H9 (cell line): Measurements from ENCODE around the gene DACT3. TPM values are rescaled to one million over a fixed set of nuclear protein-coding genes. Genes with fewer than 3 reads are reported as not detected.
A peak's percentile ranks its signal among the peaks of the same experiment; 100 is the strongest.

Experiments
- DNase-seq: peaks from one replicate; pipeline ENCODE4 v3.0.0-alpha.2; 2017
- H2AFZ ChIP-seq: one replicate; pipeline ENCODE4 v1.6.1; 2013; ENCODE audit warnings: mild to moderate bottlenecking, low read length, control low read depth, moderate library complexity
- H2AK5ac ChIP-seq: 2 replicates; pipeline ENCODE4 v1.6.1; 2013; ENCODE audit warnings: low read length, control low read depth, mixed read lengths; ENCODE audit not compliant: insufficient read length
- H2BK120ac ChIP-seq: one replicate; pipeline ENCODE4 v1.6.1; 2013; ENCODE audit warnings: low read depth, mild to moderate bottlenecking, low read length, control low read depth, inconsistent platforms; ENCODE audit not compliant: poor library complexity, severe bottlenecking
- H2BK12ac ChIP-seq: 2 replicates; pipeline ENCODE4 v1.6.1; 2013; ENCODE audit warnings: low read length, control low read depth, mixed read lengths, low read depth; ENCODE audit not compliant: insufficient read length
- H2BK15ac ChIP-seq: 2 replicates; pipeline ENCODE4 v1.6.1; 2013; ENCODE audit warnings: low read depth, low read length, control low read depth
- H2BK20ac ChIP-seq: one replicate; pipeline ENCODE4 v1.6.1; 2013; ENCODE audit warnings: low read depth, mild to moderate bottlenecking, low read length, control low read depth, inconsistent platforms; ENCODE audit not compliant: poor library complexity, severe bottlenecking
- H2BK5ac ChIP-seq: 2 replicates; pipeline ENCODE4 v1.6.1; 2013; ENCODE audit warnings: low read length, control low read depth, mixed read lengths; ENCODE audit not compliant: insufficient read length
- H3K14ac ChIP-seq: 2 replicates; pipeline ENCODE4 v1.6.1; 2013; ENCODE audit warnings: low read length, control low read depth; ENCODE audit not compliant: insufficient read depth
- H3K18ac ChIP-seq: 2 replicates; pipeline ENCODE4 v1.6.1; 2013; ENCODE audit warnings: low read depth, mild to moderate bottlenecking, mixed read lengths, low read length, control low read depth; ENCODE audit not compliant: insufficient read length
- H3K23ac ChIP-seq: 2 replicates; pipeline ENCODE4 v1.6.1; 2013; ENCODE audit warnings: low read length, control low read depth, mixed read lengths, low read depth; ENCODE audit not compliant: insufficient read length
- H3K23me2 ChIP-seq: 2 replicates; pipeline ENCODE4 v1.6.1; 2013; ENCODE audit warnings: low read depth, mild to moderate bottlenecking, mixed read lengths, low read length, control low read depth; ENCODE audit not compliant: insufficient read length, poor library complexity, severe bottlenecking
- H3K27ac ChIP-seq: 2 replicates; pipeline ENCODE4 v1.5.1; 2013; ENCODE audit warnings: low read length, control low read depth, mixed read lengths, low read depth; ENCODE audit not compliant: insufficient read length
- H3K27me3 ChIP-seq: 2 replicates; pipeline ENCODE4 v1.6.1; 2013; ENCODE audit warnings: low read length, control low read depth, inconsistent platforms; ENCODE audit not compliant: insufficient read depth
- H3K4ac ChIP-seq: 2 replicates; pipeline ENCODE4 v1.6.1; 2013; ENCODE audit warnings: low read depth, mild to moderate bottlenecking, control low read depth, inconsistent platforms, low read length, moderate library complexity
- H3K4me1 ChIP-seq: 2 replicates; pipeline ENCODE4 v1.6.1; 2013; ENCODE audit warnings: low read length, control low read depth, inconsistent platforms; ENCODE audit not compliant: insufficient read depth
- H3K4me2 ChIP-seq: 2 replicates; pipeline ENCODE4 v1.6.1; 2013; ENCODE audit warnings: low read length, control low read depth, mixed read lengths; ENCODE audit not compliant: insufficient read length, insufficient read depth
- H3K56ac ChIP-seq: 2 replicates; pipeline ENCODE4 v1.6.1; 2013; ENCODE audit warnings: low read depth, mild to moderate bottlenecking, mixed read lengths, low read length, control low read depth; ENCODE audit not compliant: insufficient read length
- H3K79me1 ChIP-seq: 2 replicates; pipeline ENCODE4 v1.6.1; 2013; ENCODE audit warnings: low read depth, mild to moderate bottlenecking, moderate library complexity, low read length, control low read depth, inconsistent platforms; ENCODE audit not compliant: insufficient read depth, poor library complexity, severe bottlenecking
- H3K79me2 ChIP-seq: 2 replicates; pipeline ENCODE4 v1.6.1; 2013; ENCODE audit warnings: low read length, control low read depth, inconsistent platforms; ENCODE audit not compliant: insufficient read depth
- H3K9ac ChIP-seq: 2 replicates; pipeline ENCODE4 v1.6.1; 2013; ENCODE audit warnings: low read length, control low read depth, mixed read lengths; ENCODE audit not compliant: insufficient read length; ENCODE audit errors: extremely low read depth
- H3K9me3 ChIP-seq: one replicate; pipeline ENCODE4 v1.6.1; 2013; ENCODE audit warnings: low read depth, low read length, inconsistent platforms; ENCODE audit not compliant: control insufficient read depth
- H3T11ph ChIP-seq: one replicate; pipeline ENCODE4 v1.6.1; 2013; ENCODE audit warnings: mild to moderate bottlenecking, low read length, control low read depth, inconsistent platforms
- H4K20me1 ChIP-seq: one replicate; pipeline ENCODE4 v1.6.1; 2013; ENCODE audit not compliant: control insufficient read depth, insufficient read length, insufficient read depth
- H4K5ac ChIP-seq: 2 replicates; pipeline ENCODE4 v1.6.1; 2013; ENCODE audit warnings: low read depth, mild to moderate bottlenecking, mixed read lengths, low read length, control low read depth; ENCODE audit not compliant: insufficient read length
- H4K8ac ChIP-seq: replicated peaks from 2 replicates; pipeline ENCODE4 v1.6.1; 2013; ENCODE audit warnings: low read length, control low read depth, mixed read lengths, low read depth; ENCODE audit not compliant: insufficient read length
- H4K91ac ChIP-seq: 2 replicates; pipeline ENCODE4 v1.6.1; 2013; ENCODE audit warnings: low read depth, mild to moderate bottlenecking, moderate library complexity, mixed read lengths, low read length, control low read depth; ENCODE audit not compliant: insufficient read length
- H3K27ac Mint-ChIP-seq, 3 experiments: 2 replicates in 2 of 3; 3 replicates in 1 of 3; pipeline ENCODE4 v1.8.0; 2020 to 2021; ENCODE audit warnings: mixed read lengths in 3 of 3, mild to moderate bottlenecking in 1 of 3, moderate library complexity in 1 of 3
- H3K27me3 Mint-ChIP-seq: 2 replicates; pipeline ENCODE4 v1.8.0; 2021; ENCODE audit warnings: low read depth, mild to moderate bottlenecking, moderate library complexity, mixed read lengths
- H3K36me3 Mint-ChIP-seq, 3 experiments: 2 replicates in 2 of 3; 3 replicates in 1 of 3; pipeline ENCODE4 v1.8.0; 2020 to 2021; ENCODE audit warnings: low read depth in 3 of 3, mixed read lengths in 3 of 3; ENCODE audit not compliant: insufficient read depth in 1 of 3
- H3K4me1 Mint-ChIP-seq, 2 experiments: 2 replicates each; pipeline ENCODE4 v1.8.0; 2020; ENCODE audit warnings: mixed read lengths in 2 of 2
- H3K4me3 Mint-ChIP-seq, 2 experiments: 2 replicates in 1 of 2; 3 replicates in 1 of 2; pipeline ENCODE4 v1.8.0; 2020 to 2021; ENCODE audit warnings: mild to moderate bottlenecking in 2 of 2, mixed read lengths in 2 of 2, moderate library complexity in 1 of 2
- H3K9me3 Mint-ChIP-seq, 2 experiments: 2 replicates in 1 of 2; 3 replicates in 1 of 2; pipeline ENCODE4 v1.8.0; 2020; ENCODE audit warnings: mild to moderate bottlenecking in 2 of 2, mixed read lengths in 2 of 2, moderate library complexity in 1 of 2
- WGBS: extraction: QIAGEN DNeasy Blood & Tissue Kit; methylation state at CpG from one replicate; pipeline ENCODE4 v1.1.7; 2013; ENCODE audit warnings: missing lambda C conversion rate, low lambda C conversion rate, mixed read lengths; ENCODE audit not compliant: insufficient read length; ENCODE audit errors: extremely low coverage; 5-methylcytosine and 5-hydroxymethylcytosine counted together
- total RNA-seq: library from RNA; stranded (reverse); gene quantifications from 2 replicates; pipeline ENCODE4 v1.2.1, GENCODE V29; 2021
- TF ChIP-seq, protein P1 (sequence below): fragments of 200-600 bp; sonication (generic); conservative IDR thresholded peaks from 3 replicates; pipeline ENCODE4 v1.8.0; 2021; ENCODE audit warnings: antibody characterized with exemption, mild to moderate bottlenecking

The DACT3 gene
- total RNA-seq, 1 experiment from 2014 or later, result 0.87 TPM

DNA sequence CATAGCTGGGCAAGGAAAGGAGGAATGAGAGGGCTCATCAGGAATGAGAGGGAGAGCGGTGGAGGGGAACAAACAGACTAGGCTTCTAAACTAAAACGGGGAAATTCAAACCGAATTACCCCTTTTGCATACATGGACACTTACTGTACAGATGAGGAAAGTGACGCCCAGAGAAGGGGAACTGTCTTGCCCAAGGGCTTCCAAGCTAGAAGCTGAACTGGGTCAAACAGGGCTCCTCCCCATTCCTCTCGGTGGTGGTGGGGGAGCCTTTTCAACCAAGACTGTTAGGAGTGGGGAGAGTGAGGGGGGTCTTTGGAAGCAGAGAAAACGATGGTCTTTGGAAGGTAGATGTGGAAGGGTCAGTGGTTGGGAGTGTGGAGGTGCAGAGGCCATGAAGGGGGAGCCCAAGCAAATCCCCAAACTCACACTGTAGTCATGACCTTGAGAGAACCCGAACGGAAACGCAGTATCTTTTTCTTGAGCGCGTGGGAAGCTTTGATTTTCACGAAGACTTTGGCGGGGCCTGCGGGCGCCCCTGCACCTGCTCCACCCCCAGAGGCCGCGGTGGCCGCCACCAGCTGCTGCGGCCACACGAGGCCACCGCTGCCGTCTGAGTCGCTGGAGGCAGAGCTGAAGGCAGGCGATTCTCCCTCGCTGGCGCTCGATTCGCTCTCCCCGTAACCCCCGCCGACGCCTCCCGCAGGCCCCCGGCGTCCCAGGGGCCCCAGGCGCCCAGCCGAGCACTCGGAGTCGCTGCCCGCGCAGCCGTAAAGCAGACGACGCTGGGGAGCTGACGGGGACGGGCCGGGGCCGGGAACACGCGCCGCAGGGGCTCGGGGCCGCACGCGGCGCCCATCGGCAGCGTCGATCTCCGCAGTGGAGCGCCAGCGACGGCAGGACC lies 12.7 kb downstream of the DACT3 start:
- Mint-ChIP-seq H3K4me1 (peaks cover 4 to 16% of the 10 kb centered on the region in 2 experiments; a peak in 3 of 4 replicates), H3K4me3 (peak overlapping the region; percentile 31 to 69), H3K36me3 (peaks cover 0 to 3% (median 3%) of the 10 kb centered on the region in 3 experiments; a peak in 4 of 7 replicates), H3K9me3 (peaks cover 2 to 13% of the 10 kb centered on the region in 2 experiments), H3K27me3 (peaks cover 87% of the 10 kb centered on the region), H3K27ac (no peak overlapping the region)
- H3K23ac ChIP-seq, result no peak overlapping the region
- H3K18ac ChIP-seq, result no peak overlapping the region
- H3K14ac ChIP-seq, result no peak overlapping the region; the same call in 1 of the 2 replicates
- TF ChIP-seq, protein P1, sequence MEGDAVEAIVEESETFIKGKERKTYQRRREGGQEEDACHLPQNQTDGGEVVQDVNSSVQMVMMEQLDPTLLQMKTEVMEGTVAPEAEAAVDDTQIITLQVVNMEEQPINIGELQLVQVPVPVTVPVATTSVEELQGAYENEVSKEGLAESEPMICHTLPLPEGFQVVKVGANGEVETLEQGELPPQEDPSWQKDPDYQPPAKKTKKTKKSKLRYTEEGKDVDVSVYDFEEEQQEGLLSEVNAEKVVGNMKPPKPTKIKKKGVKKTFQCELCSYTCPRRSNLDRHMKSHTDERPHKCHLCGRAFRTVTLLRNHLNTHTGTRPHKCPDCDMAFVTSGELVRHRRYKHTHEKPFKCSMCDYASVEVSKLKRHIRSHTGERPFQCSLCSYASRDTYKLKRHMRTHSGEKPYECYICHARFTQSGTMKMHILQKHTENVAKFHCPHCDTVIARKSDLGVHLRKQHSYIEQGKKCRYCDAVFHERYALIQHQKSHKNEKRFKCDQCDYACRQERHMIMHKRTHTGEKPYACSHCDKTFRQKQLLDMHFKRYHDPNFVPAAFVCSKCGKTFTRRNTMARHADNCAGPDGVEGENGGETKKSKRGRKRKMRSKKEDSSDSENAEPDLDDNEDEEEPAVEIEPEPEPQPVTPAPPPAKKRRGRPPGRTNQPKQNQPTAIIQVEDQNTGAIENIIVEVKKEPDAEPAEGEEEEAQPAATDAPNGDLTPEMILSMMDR, result no peak
- H3K56ac ChIP-seq, result no peak overlapping the region
- no peak overlapping the region for H3K4ac ChIP-seq
- no peak overlapping the region for H2AFZ ChIP-seq
- H3K4me2 ChIP-seq, result peak overlapping the region; percentile 10
- H3K27ac ChIP-seq, result no peak overlapping the region
- no peak overlapping the region for H2BK120ac ChIP-seq
- no peak overlapping the region for H2BK12ac ChIP-seq
- H4K8ac ChIP-seq, result no peak overlapping the region
- no CpG with 5 or more reads among the region's 63 CpGs for WGBS
- no peaks in the 10 kb centered on the region for H3K9me3 ChIP-seq
- H2BK20ac ChIP-seq, result no peak overlapping the region
- H2BK5ac ChIP-seq, result no peak overlapping the region
- H3K79me2 ChIP-seq, result no peaks in the 10 kb centered on the region
- no peaks in the 10 kb centered on the region for H4K20me1 ChIP-seq
- no peaks in the 10 kb centered on the region for H3K4me1 ChIP-seq
- no peak overlapping the region for H4K91ac ChIP-seq
- H3T11ph ChIP-seq, result no peak overlapping the region
- no peak overlapping the region; the same call in 1 of the 2 replicates for H2BK15ac ChIP-seq
- no peak overlapping the region for H3K9ac ChIP-seq
- no peaks in the 10 kb centered on the region for H3K79me1 ChIP-seq
- no peaks in the 10 kb centered on the region for H3K23me2 ChIP-seq
- DNase-seq, result no peak
- no peak overlapping the region for H2AK5ac ChIP-seq
- no peak overlapping the region for H4K5ac ChIP-seq
- H3K27me3 ChIP-seq, result peaks cover 26% of the 10 kb centered on the region
